ENCODE results near the gene ZBTB7A. TPM values are rescaled to one million over a fixed set of nuclear protein-coding genes. Genes with fewer than 3 reads are reported as not detected.

Gene ZBTB7A
- total RNA-seq, 2 donors from 2014 or later = 77.1 to 87.3 TPM

- no peaks in the 10 kb centered on the region for H3K9me3 ChIP-seq
- no peak for TF ChIP-seq CTCF (IDR thresholded peaks at IDR 0.05)
- peak; percentile 17 for TF ChIP-seq POLR2AphosphoS5 (IDR thresholded peaks at IDR 0.05)
- TF ChIP-seq POLR2A (IDR thresholded peaks at IDR 0.05) = no peak
- no peaks in the 10 kb centered on the region for H3K27me3 ChIP-seq (replicated peaks; ENCODE audit: insufficient read depth)
- DNase-seq (ENCODE audit: low spot score) = peak; percentile 51
- WGBS = 44% methylated on average over 22 of the region's 22 CpGs
- intact Hi-C loops (cut with DNase I) = no loop called here
- peaks cover 48% of the 10 kb centered on the region for H3K4me1 ChIP-seq (replicated peaks)
- peaks cover 15 to 19% of the 10 kb centered on the region in 2 donors for H3K36me3 ChIP-seq
- no peak overlapping the region for H3K4me3 ChIP-seq
- H3K27ac ChIP-seq = peak overlapping the region; percentile 98
These were observed 8.6 kb downstream of the ZBTB7A start for GRCh38 chr19:4057931-4058692.

- no peak for DNase-seq (ENCODE audit: low spot score)
- Histone ChIP-seq H3K36me3 (peaks cover 15 to 20% of the 10 kb centered on the region in 2 donors), H3K4me1 (replicated peaks) (peaks cover 25% of the 10 kb centered on the region), H3K4me3 (no peak overlapping the region), H3K27me3 (replicated peaks; ENCODE audit: insufficient read depth) (no peaks in the 10 kb centered on the region), H3K27ac (no peak overlapping the region), H3K9me3 (no peaks in the 10 kb centered on the region)
- no peak for TF ChIP-seq CTCF (IDR thresholded peaks at IDR 0.05)
- no peak for TF ChIP-seq POLR2AphosphoS5 (IDR thresholded peaks at IDR 0.05)
- no peak for TF ChIP-seq POLR2A (IDR thresholded peaks at IDR 0.05)
- WGBS = 94% methylated on average over 20 of the region's 20 CpGs
- intact Hi-C loops (cut with DNase I) = no loop called here
These were observed 11.5 kb downstream of the ZBTB7A start for GRCh38 chr19:4055209-4055552.

DNA sequence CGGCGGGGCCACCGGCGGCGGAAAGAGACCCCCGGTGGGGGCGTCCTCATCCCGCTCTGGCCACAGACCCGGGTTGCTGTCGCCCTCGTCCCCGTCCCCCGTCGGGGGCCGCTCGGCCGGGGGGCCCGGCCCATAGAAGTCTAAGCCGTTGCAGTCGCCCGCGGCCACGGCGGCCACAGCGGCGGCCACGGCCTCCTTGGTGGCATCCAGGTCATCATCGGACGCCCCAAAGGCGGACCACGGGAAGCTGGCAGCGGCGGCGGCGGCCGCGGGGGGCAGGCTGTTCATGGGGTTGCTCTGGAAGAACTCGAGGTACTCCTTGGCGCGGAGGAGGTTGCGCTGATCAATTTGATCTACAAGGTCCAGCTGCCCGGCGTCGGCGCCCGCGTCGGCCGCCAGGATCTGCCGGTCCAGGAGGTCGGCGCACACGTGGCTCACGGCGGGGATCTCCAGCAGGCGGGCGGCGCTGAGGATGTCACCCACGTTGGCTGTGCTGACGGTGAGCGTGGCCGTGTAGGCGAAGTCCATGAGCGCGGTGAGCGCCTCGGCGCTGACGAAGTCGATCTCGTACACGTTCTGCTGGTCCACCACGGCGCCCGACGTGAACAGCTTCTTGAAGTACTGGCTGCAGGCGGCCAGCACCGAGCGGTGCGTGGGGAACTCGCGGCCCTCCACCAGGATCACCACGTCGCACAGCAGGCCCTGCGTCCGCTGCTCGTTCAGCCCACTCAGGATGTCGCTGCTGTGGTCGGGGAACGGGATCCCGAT is 12.1 kb downstream of the ZBTB7A start:
- intact Hi-C loops (cut with DNase I) = no loop called here
- Histone ChIP-seq H3K27ac (no peak overlapping the region), H3K27me3 (replicated peaks; ENCODE audit: insufficient read depth) (no peaks in the 10 kb centered on the region), H3K36me3 (peaks cover 15 to 20% of the 10 kb centered on the region in 2 donors), H3K9me3 (no peaks in the 10 kb centered on the region), H3K4me3 (no peak overlapping the region), H3K4me1 (replicated peaks) (peaks cover 19% of the 10 kb centered on the region)
- DNase-seq (ENCODE audit: low spot score) = no peak
- TF ChIP-seq POLR2AphosphoS5 (IDR thresholded peaks at IDR 0.05) (no peak), POLR2A (IDR thresholded peaks at IDR 0.05) (no peak), CTCF (IDR thresholded peaks at IDR 0.05) (no peak)
- 95% methylated on average over 88 of the region's 91 CpGs for WGBS

GRCh38 chr19:4053423-4054324 is 13.0 kb downstream of the ZBTB7A start:
- intact Hi-C loops (cut with DNase I) = no loop called here
- no peak overlapping the region for H3K4me3 ChIP-seq
- H3K27ac ChIP-seq = no peak overlapping the region
- WGBS = 90% methylated on average over 82 of the region's 82 CpGs
- H3K27me3 ChIP-seq (replicated peaks; ENCODE audit: insufficient read depth) = no peaks in the 10 kb centered on the region
- no peaks in the 10 kb centered on the region for H3K9me3 ChIP-seq
- no peak for DNase-seq (ENCODE audit: low spot score)
- TF ChIP-seq POLR2AphosphoS5 (IDR thresholded peaks at IDR 0.05) = no peak
- no peak for TF ChIP-seq CTCF (IDR thresholded peaks at IDR 0.05)
- no peak for TF ChIP-seq POLR2A (IDR thresholded peaks at IDR 0.05)
- H3K36me3 ChIP-seq = peaks cover 15 to 20% of the 10 kb centered on the region in 2 donors
- H3K4me1 ChIP-seq (replicated peaks) = peaks cover 10% of the 10 kb centered on the region
